Measurements from ENCODE around the gene IFNGR1. TPM values are rescaled to one million over a fixed set of nuclear protein-coding genes. Genes with fewer than 3 reads are reported as not detected.

IFNGR1 gene
- total and polyA plus RNA-seq, 2 of the 13 experiments (the other 11 are each of a cell fraction or from before 2014, with no cell fraction given), result 82.8 to 87.8 TPM

GRCh38 chr6:137217801-137218472 lies 1.2 kb downstream of the IFNGR1 start (continued):
- TF ChIP-seq ZBTB39 (CRISPR knock-in tag; IDR thresholded peaks at IDR 0.05) (0 out of 2 replicates have a peak, but pooled peaks have one; percentile 17), NR1H2 (CRISPR knock-in tag; IDR thresholded peaks at IDR 0.05; ENCODE audit: borderline replicate concordance, low read depth) (no peak), SMAD9 (CRISPR knock-in tag; IDR thresholded peaks at IDR 0.05) (no peak)

- FAIRE-seq, result peak; percentile 12
- 13% methylated on average over 12 of the region's 12 CpGs for WGBS (ENCODE audit: low lambda C conversion rate)
- peak; percentile 43 for DNase-seq (ENCODE audit: low spot score)
- peak overlapping the region; percentile 88 for H3K27ac ChIP-seq (ENCODE audit: extremely low read length, insufficient read depth, low read length)
- H2AFZ ChIP-seq (ENCODE audit: low read length), result no peak overlapping the region
- H3K9me3 ChIP-seq (ENCODE audit: low read length), result no peaks in the 10 kb centered on the region
- ATAC-seq, result peak; percentile 21; the same call in 2 of the 3 replicates
- H3K27me3 ChIP-seq (ENCODE audit: control insufficient read depth in 1 of 2, insufficient read depth in 2 of 2, low read length in 2 of 2), result peaks cover 0 to 4% of the 10 kb centered on the region in 2 experiments; a peak in 1 of 5 replicates
- peaks cover 59% of the 10 kb centered on the region for H3K4me1 ChIP-seq (ENCODE audit: insufficient read depth, low read length)
- H4K20me1 ChIP-seq (ENCODE audit: insufficient read depth, low read length), result peaks cover 42% of the 10 kb centered on the region
- peak overlapping the region; percentile 92 for H3K9ac ChIP-seq (ENCODE audit: insufficient read depth, low read depth, low read length)
- ChIA-PET CTCF (ENCODE audit: low intra/inter-chr PET ratio, low total read pairs) (no interaction called here), POLR2A (interaction anchor here (0.8 to 1.5 kb wide), 5 partner anchors 20 to 136 kb away, joined by 3 to 5 read pairs (median 4); no protein-coding TSS in a partner anchor)
- peaks cover 0 to 8% of the 10 kb centered on the region in 2 experiments; a peak in 2 of 5 replicates for H3K36me3 ChIP-seq (replicated peaks in 1 of 2; ENCODE audit: control insufficient read depth in 1 of 2, insufficient read depth in 2 of 2, low read length in 2 of 2)
- in situ Hi-C loops (cut with HindIII; ENCODE audit: extremely low pct_ligation_motif_present, low pct_unique_long_range_greater_than_20kb) (no loop called here), intact Hi-C loops (cut with micrococcal nuclease; ENCODE audit: unreplicated experiment) (loop anchor here (5.0 kb wide), 1 partner anchor 40 kb away; no protein-coding TSS in a partner anchor)
- BruUV-seq (replicated peaks), result no TSS peak
- H3K4me2 ChIP-seq (ENCODE audit: low read depth, low read length), result peak overlapping the region; percentile 92
- peak overlapping the region; percentile 87 to 93 (median 89) for H3K4me3 ChIP-seq (replicated peaks in 1 of 3; ENCODE audit: insufficient read depth in 1 of 3, low read depth in 2 of 3, low read length in 3 of 3)
- H3K79me2 ChIP-seq (ENCODE audit: insufficient read depth, low read length), result peaks cover 71% of the 10 kb centered on the region
- TF ChIP-seq ZBTB43 (CRISPR knock-in tag; conservative IDR thresholded peaks at IDR 0.05) (0 out of 2 replicates have a peak, but pooled peaks have one; percentile 40), CREB3 (CRISPR knock-in tag; IDR thresholded peaks at IDR 0.05) (0 out of 2 replicates have a peak, but pooled peaks have one; percentile 27), PAXIP1 (CRISPR knock-in tag; conservative IDR thresholded peaks at IDR 0.05) (0 out of 2 replicates have a peak, but pooled peaks have one; percentile 12), RBM22 (optimal IDR thresholded peaks at IDR 0.05; ENCODE audit: low read length) (no peak), NR2C2 (CRISPR knock-in tag; IDR thresholded peaks at IDR 0.05; ENCODE audit: borderline replicate concordance) (no peak), MAFK (conservative IDR thresholded peaks at IDR 0.05 in 1 of 2, IDR thresholded peaks at IDR 0.05 in 1 of 2; ENCODE audit: low read length in 2 of 2) (0 out of 4 replicates have a peak, but pooled peaks of 1 of the 2 experiments have one; percentile 14), ZNF607 (CRISPR knock-in tag; IDR thresholded peaks at IDR 0.05; ENCODE audit: borderline replicate concordance) (0 out of 2 replicates have a peak, but pooled peaks have one; percentile 14)
Observed at GRCh38 chr6:137216875-137217553, 2.2 kb downstream of the IFNGR1 start.

Data from HepG2 (cell line).